ENCODE data around the gene IFITM5.

IFITM5 gene

GRCh38 chr11:272931-273198 lies 26.5 kb downstream of the IFITM5 start:
- TF ChIP-seq MYC (IDR thresholded peaks at IDR 0.05; ENCODE audit: low read depth, low read length) (no peak), POLR2A (IDR thresholded peaks at IDR 0.05; ENCODE audit: extremely low read depth, insufficient read length) (no peak), MAX (IDR thresholded peaks at IDR 0.05; ENCODE audit: low read depth, low read length) (no peak)
- TF ChIP-seq, protein P1, sequence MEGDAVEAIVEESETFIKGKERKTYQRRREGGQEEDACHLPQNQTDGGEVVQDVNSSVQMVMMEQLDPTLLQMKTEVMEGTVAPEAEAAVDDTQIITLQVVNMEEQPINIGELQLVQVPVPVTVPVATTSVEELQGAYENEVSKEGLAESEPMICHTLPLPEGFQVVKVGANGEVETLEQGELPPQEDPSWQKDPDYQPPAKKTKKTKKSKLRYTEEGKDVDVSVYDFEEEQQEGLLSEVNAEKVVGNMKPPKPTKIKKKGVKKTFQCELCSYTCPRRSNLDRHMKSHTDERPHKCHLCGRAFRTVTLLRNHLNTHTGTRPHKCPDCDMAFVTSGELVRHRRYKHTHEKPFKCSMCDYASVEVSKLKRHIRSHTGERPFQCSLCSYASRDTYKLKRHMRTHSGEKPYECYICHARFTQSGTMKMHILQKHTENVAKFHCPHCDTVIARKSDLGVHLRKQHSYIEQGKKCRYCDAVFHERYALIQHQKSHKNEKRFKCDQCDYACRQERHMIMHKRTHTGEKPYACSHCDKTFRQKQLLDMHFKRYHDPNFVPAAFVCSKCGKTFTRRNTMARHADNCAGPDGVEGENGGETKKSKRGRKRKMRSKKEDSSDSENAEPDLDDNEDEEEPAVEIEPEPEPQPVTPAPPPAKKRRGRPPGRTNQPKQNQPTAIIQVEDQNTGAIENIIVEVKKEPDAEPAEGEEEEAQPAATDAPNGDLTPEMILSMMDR (IDR thresholded peaks at IDR 0.05; ENCODE audit: low read depth, low read length): no peak

DNA sequence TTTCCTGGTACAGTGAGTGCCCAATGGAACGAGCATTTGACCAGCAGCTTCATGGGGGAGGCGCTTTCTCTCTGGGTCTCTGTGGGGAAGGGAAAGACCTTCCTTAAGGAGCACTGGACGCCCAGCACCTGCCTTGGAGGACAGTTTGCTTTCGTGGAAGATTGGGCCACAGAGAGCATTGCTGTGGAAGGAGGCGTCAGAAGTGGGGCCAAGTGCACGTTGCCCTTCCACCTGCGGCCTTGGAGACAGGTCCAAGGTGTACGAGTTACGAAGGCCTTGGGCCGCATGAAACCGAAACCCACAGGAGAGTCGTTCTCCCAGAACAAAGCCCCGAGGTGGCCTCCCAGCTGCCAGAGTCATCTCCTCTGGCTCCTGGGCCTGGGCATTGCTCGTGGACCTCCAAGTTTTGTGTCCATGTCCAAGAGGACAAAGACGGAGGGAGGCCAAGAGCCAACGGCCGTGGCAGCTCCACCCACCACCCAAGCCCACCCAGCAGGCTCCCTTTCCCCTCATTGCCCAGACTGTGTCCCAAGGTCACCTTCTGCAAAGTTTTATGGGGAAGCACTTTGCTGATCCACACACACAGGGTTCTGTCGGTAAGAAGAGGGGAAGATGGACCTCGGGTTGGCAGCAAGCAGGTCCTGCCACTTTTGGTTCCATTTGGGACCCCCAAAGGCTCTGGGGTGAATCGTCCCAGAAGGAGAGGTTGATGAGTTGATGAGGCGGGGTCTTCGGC lies 27.0 kb downstream of the IFITM5 start:
- no peak for DNase-seq (ENCODE audit: low read depth)
- TF ChIP-seq POLR2A (IDR thresholded peaks at IDR 0.05; ENCODE audit: extremely low read depth, insufficient read length) (no peak), MYC (IDR thresholded peaks at IDR 0.05; ENCODE audit: low read depth, low read length) (no peak), MAX (IDR thresholded peaks at IDR 0.05; ENCODE audit: low read depth, low read length) (no peak)
- TF ChIP-seq, protein P1 (IDR thresholded peaks at IDR 0.05; ENCODE audit: low read depth, low read length): no peak
- H3K4me3 ChIP-seq (ENCODE audit: low read depth, low read length): no peak overlapping the region

More at GRCh38 chr11:272931-273198, 26.5 kb downstream of the IFITM5 start:
- DNase-seq (ENCODE audit: low read depth): no peak
- H3K4me3 ChIP-seq (ENCODE audit: low read depth, low read length): no peak overlapping the region

DNA sequence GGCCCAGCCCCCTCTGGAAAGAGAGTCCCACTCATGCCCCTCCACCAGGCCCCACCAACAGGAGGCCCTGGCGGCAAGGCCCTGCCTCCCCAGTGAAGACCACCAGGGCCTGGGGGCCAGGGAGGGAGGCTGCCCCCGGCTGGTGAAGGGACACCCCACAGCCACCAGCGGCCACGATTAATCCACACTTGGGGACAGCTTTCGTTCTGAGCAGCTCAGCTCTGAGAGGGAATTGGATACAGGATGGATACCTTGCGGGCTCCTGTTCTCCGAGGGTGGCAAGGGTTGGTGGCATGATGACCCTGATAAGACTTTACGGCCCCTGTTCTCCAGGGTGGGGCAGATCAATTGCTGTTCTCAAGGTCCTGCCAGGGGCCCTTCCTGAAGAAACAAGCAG lies 28.0 kb downstream of the IFITM5 start:
- no peak for DNase-seq (ENCODE audit: low read depth)
- TF ChIP-seq MAX (IDR thresholded peaks at IDR 0.05; ENCODE audit: low read depth, low read length): no peak
- TF ChIP-seq POLR2A (IDR thresholded peaks at IDR 0.05; ENCODE audit: extremely low read depth, insufficient read length): no peak
- TF ChIP-seq, protein P1 (IDR thresholded peaks at IDR 0.05; ENCODE audit: low read depth, low read length): no peak
- TF ChIP-seq MYC (IDR thresholded peaks at IDR 0.05; ENCODE audit: low read depth, low read length): no peak
- H3K4me3 ChIP-seq (ENCODE audit: low read depth, low read length): no peak overlapping the region

DNA sequence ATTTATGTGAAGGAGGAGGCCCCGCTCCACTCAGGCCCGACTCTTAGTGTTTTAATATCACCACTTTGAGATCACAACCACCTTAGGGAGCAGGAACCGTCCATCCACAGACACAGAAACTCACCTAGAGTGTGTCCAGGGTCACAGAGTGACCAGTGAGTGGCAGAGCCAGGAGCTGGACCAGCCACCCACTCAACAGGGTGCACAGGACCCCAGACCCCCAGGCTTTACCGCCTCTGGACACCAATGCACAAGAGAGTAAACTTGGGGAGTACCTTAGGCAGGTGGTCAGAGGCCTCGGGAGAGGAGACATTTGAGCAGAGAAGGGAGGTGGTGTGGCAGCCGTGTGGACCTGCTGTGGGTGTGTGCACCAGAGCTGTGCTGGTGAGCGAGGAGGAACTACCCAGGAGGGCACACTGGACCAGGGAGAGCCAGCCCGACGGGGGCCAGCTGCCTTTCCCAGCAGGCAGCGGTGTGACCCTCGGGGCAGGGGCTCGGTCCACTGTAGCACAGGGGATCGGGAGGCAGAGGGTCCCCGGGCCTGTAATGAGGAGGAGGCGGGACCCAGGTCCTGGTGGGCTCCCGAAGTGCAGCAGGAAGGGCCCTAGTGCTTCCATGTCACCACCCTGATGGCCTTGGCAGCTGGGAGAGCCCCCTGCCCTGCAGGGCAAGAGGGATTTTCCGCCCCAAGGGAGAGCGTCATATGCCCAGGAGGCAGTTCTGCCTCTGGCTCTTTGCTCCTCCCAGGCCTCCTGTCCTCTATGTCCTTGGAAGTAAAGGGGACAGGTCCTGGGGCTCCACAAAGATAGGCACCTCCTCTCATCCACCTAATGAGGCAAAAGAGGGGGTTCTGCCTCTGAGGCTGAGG lies 28.6 kb downstream of the IFITM5 start:
- no peak overlapping the region for H3K4me3 ChIP-seq (ENCODE audit: low read depth, low read length)
- no peak for DNase-seq (ENCODE audit: low read depth)
- no peak for TF ChIP-seq POLR2A (IDR thresholded peaks at IDR 0.05; ENCODE audit: extremely low read depth, insufficient read length)
- no peak for TF ChIP-seq MYC (IDR thresholded peaks at IDR 0.05; ENCODE audit: low read depth, low read length)

GRCh38 chr11:269146-269890 lies 30.0 kb downstream of the IFITM5 start:
- TF ChIP-seq, protein P1 (IDR thresholded peaks at IDR 0.05; ENCODE audit: low read depth, low read length): no peak
- TF ChIP-seq POLR2A (IDR thresholded peaks at IDR 0.05; ENCODE audit: extremely low read depth, insufficient read length) (peak; percentile 40), MAX (IDR thresholded peaks at IDR 0.05; ENCODE audit: low read depth, low read length) (peak; percentile 45; the same call in 1 of the 2 replicates), MYC (IDR thresholded peaks at IDR 0.05; ENCODE audit: low read depth, low read length) (peak; percentile 3; the same call in 1 of the 2 replicates)
- H3K4me3 ChIP-seq (ENCODE audit: low read depth, low read length): peak overlapping the region; percentile 76
- DNase-seq (ENCODE audit: low read depth): peak; percentile 94
